ENCODE data around the gene CRYBB2. TPM values are rescaled to one million over a fixed set of nuclear protein-coding genes. Genes with fewer than 3 reads are reported as not detected.
"Not testable (repeated sequence)": the region's sequence is repeated elsewhere in the genome, so short reads cannot be mapped to it uniquely, and the experiment has no call there.

CRYBB2 gene
- total RNA-seq, 1 experiment from 2014 or later = 0.39 TPM

GRCh38 chr22:25203082-25203481 lies 16.4 kb upstream of the CRYBB2 start:
- no peak overlapping the region for H3K27ac ChIP-seq (ENCODE audit: low read length)
- POLR2A ChIA-PET = interaction anchor here (0.6 kb wide), 1 partner anchor 9 kb away, joined by 3 read pairs; no protein-coding TSS in a partner anchor
- TF ChIP-seq POLR2AphosphoS5 (IDR thresholded peaks at IDR 0.05; ENCODE audit: low read depth, low read length) = no peak
- TF ChIP-seq TCF7L2 (IDR thresholded peaks at IDR 0.05; ENCODE audit: low read depth, low read length) = no peak
- no peak for TF ChIP-seq SIN3A (IDR thresholded peaks at IDR 0.05; ENCODE audit: borderline replicate concordance, insufficient read depth, low read depth, low read length)
- TF ChIP-seq CTCF (IDR thresholded peaks at IDR 0.05) = no peak
- TF ChIP-seq REST (IDR thresholded peaks at IDR 0.05; ENCODE audit: insufficient read depth in 1 of 2, low read depth in 2 of 2, low read length in 1 of 2) = no peak
- H3K9me3 ChIP-seq (ENCODE audit: control insufficient read depth, insufficient read depth, low read depth, low read length) = no peaks in the 10 kb centered on the region
- ATAC-seq = no peak
- no peaks in the 10 kb centered on the region for H3K4me1 ChIP-seq (ENCODE audit: control insufficient read depth, insufficient read depth, low read length)
- in situ Hi-C loops (cut with HindIII; ENCODE audit: low pct_unique_long_range_greater_than_20kb, low sequenced_read_pairs) (no loop called here), intact Hi-C loops (cut with micrococcal nuclease; ENCODE audit: unreplicated experiment) (no loop called here)
- no peak overlapping the region for H3K4me3 ChIP-seq (ENCODE audit: low read depth in 2 of 2, low read length in 2 of 2)
- no TSS peak for BruUV-seq (replicated peaks)
- no peak for DNase-seq (ENCODE audit: low read depth, low spot score)
- no peaks in the 10 kb centered on the region for H3K27me3 ChIP-seq (ENCODE audit: control insufficient read depth, insufficient read depth, low read length)
- CTCF ChIA-PET = no interaction called here
- 0 out of 2 replicates have a peak, but pooled peaks cover 3% of the 10 kb centered on the region for H3K36me3 ChIP-seq (ENCODE audit: control insufficient read depth, insufficient read depth, low read length)

- intact Hi-C loops (cut with micrococcal nuclease; ENCODE audit: unreplicated experiment); H3K36me3 ChIP-seq (ENCODE audit: control insufficient read depth, insufficient read depth, low read length); in situ Hi-C loops (cut with HindIII; ENCODE audit: low pct_unique_long_range_greater_than_20kb, low sequenced_read_pairs); H3K4me1 ChIP-seq (ENCODE audit: control insufficient read depth, insufficient read depth, low read length); BruUV-seq (replicated peaks); POLR2A ChIA-PET; CTCF ChIA-PET; H3K9me3 ChIP-seq (ENCODE audit: control insufficient read depth, insufficient read depth, low read depth, low read length); H3K27ac ChIP-seq (ENCODE audit: low read length); H3K4me3 ChIP-seq (ENCODE audit: low read depth in 2 of 2, low read length in 2 of 2); ATAC-seq; DNase-seq (ENCODE audit: low read depth, low spot score); H3K27me3 ChIP-seq (ENCODE audit: control insufficient read depth, insufficient read depth, low read length): not testable (repeated sequence)
These were observed 14.9 kb upstream of the CRYBB2 start for GRCh38 chr22:25204547-25204946.

- Histone ChIP-seq H3K4me3 (ENCODE audit: low read depth in 2 of 2, low read length in 2 of 2) (no peak overlapping the region), H3K36me3 (ENCODE audit: control insufficient read depth, insufficient read depth, low read length) (0 out of 2 replicates have a peak, but pooled peaks cover 3% of the 10 kb centered on the region), H3K27ac (ENCODE audit: low read length) (no peak overlapping the region), H3K27me3 (ENCODE audit: control insufficient read depth, insufficient read depth, low read length) (no peaks in the 10 kb centered on the region), H3K4me1 (ENCODE audit: control insufficient read depth, insufficient read depth, low read length) (no peaks in the 10 kb centered on the region), H3K9me3 (ENCODE audit: control insufficient read depth, insufficient read depth, low read depth, low read length) (no peaks in the 10 kb centered on the region)
- ATAC-seq = no peak
- TF ChIP-seq CTCF (IDR thresholded peaks at IDR 0.05) (no peak), POLR2AphosphoS5 (IDR thresholded peaks at IDR 0.05; ENCODE audit: low read depth, low read length) (no peak), TCF7L2 (IDR thresholded peaks at IDR 0.05; ENCODE audit: low read depth, low read length) (no peak), SIN3A (IDR thresholded peaks at IDR 0.05; ENCODE audit: borderline replicate concordance, insufficient read depth, low read depth, low read length) (no peak), REST (IDR thresholded peaks at IDR 0.05; ENCODE audit: insufficient read depth in 1 of 2, low read depth in 2 of 2, low read length in 1 of 2) (no peak)
- intact Hi-C loops (cut with micrococcal nuclease; ENCODE audit: unreplicated experiment) = no loop called here
- in situ Hi-C loops (cut with HindIII; ENCODE audit: low pct_unique_long_range_greater_than_20kb, low sequenced_read_pairs) = no loop called here
- no peak for DNase-seq (ENCODE audit: low read depth, low spot score)
- ChIA-PET CTCF (no interaction called here), POLR2A (no interaction called here)
- no TSS peak for BruUV-seq (replicated peaks)
These were observed 13.6 kb upstream of the CRYBB2 start for GRCh38 chr22:25205847-25206246.
